IMR-90 (cell line): ENCODE measurements around the gene PACSIN2. TPM values are rescaled to one million over a fixed set of nuclear protein-coding genes. Genes with fewer than 3 reads are reported as not detected.

Experiments
- ATAC-seq: fragments of 200-7000 bp; cut with Tn5 transposase; 2 replicates; pipeline ENCODE4 v1.9.1; 2020; ENCODE audit warnings: low read depth, mild to moderate bottlenecking, moderate library complexity
- BruUV-seq: library from RNA; stranded (reverse); fragments of 400-500 nt; replicated peaks from 2 replicates; lab custom pipeline; 2021; lab: Mats Ljungman, UMichigan
- CTCF ChIA-PET: fragments of 300-600 bp; formaldehyde crosslinking; extraction: SDS; loops from one replicate; lab custom pipeline; 2021; ENCODE audit warnings: antibody characterized with exemption; lab: Yijun Ruan, JAX
- POLR2A ChIA-PET: fragments of 300-600 bp; sonication (Branson Sonifier 250); formaldehyde crosslinking; loops from one replicate; lab custom pipeline; 2022; ENCODE audit warnings: antibody characterized with exemption; ENCODE audit not compliant: unreplicated experiment; lab: Charles Lee
- DNase-seq: peaks from one replicate; pipeline ENCODE4 v3.0.0; 2013
- H2AFZ ChIP-seq: replicated peaks from 2 replicates; pipeline ENCODE3; 2013; ENCODE audit warnings: low read length, mild to moderate bottlenecking; ENCODE audit not compliant: poor library complexity
- H2AK5ac ChIP-seq: 2 replicates; pipeline ENCODE4 v1.6.1; 2013; ENCODE audit warnings: low read depth, low read length, inconsistent platforms
- H2AK9ac ChIP-seq: replicated peaks from 2 replicates; pipeline ENCODE3; 2013; ENCODE audit warnings: mild to moderate bottlenecking, low read depth, low read length, moderate library complexity; ENCODE audit not compliant: poor library complexity
- H2BK120ac ChIP-seq: 2 replicates; pipeline ENCODE4 v1.6.1; 2013; ENCODE audit warnings: low read depth, low read length, inconsistent platforms
- H2BK15ac ChIP-seq: 3 replicates; pipeline ENCODE4 v1.6.1; 2013; ENCODE audit warnings: low read depth, low read length, inconsistent platforms
- H2BK20ac ChIP-seq: 2 replicates; pipeline ENCODE4 v1.6.1; 2013; ENCODE audit warnings: low read depth, mild to moderate bottlenecking, inconsistent platforms, low read length, moderate library complexity
- H2BK5ac ChIP-seq: 2 replicates; pipeline ENCODE4 v1.6.1; 2013; ENCODE audit warnings: mild to moderate bottlenecking, low read depth, low read length, inconsistent platforms; ENCODE audit not compliant: poor library complexity, severe bottlenecking
- H3K14ac ChIP-seq: replicated peaks from 2 replicates; pipeline ENCODE4 v1.6.1; 2013; ENCODE audit warnings: low read depth, low read length, inconsistent platforms
- H3K18ac ChIP-seq: 2 replicates; pipeline ENCODE4 v1.6.1; 2013; ENCODE audit warnings: low read depth, low read length, control low read depth
- H3K23ac ChIP-seq: 2 replicates; pipeline ENCODE4 v1.6.1; 2013; ENCODE audit warnings: low read depth, low read length, inconsistent platforms
- H3K27ac ChIP-seq: 2 replicates; pipeline ENCODE4 v1.5.1; 2013; ENCODE audit warnings: mild to moderate bottlenecking, control low read depth, low read length; ENCODE audit not compliant: insufficient read depth
- H3K27me3 ChIP-seq: 2 replicates; pipeline ENCODE4 v1.6.1; 2013; ENCODE audit warnings: low read length; ENCODE audit not compliant: control insufficient read depth, insufficient read depth
- H3K36me3 ChIP-seq: 2 replicates; pipeline ENCODE4 v1.6.1; 2013; ENCODE audit warnings: low read length, mixed read lengths; ENCODE audit not compliant: control insufficient read depth, insufficient read depth
- H3K4ac ChIP-seq: 2 replicates; pipeline ENCODE4 v1.6.1; 2013; ENCODE audit warnings: low read depth, low read length, inconsistent platforms
- H3K4me1 ChIP-seq: 2 replicates; pipeline ENCODE4 v1.6.1; 2013; ENCODE audit warnings: low read length, mixed read lengths; ENCODE audit not compliant: control insufficient read depth, insufficient read depth
- H3K4me2 ChIP-seq: 2 replicates; pipeline ENCODE4 v1.6.1; 2013; ENCODE audit warnings: low read depth, mild to moderate bottlenecking, control low read depth, low read length, moderate library complexity
- H3K4me3 ChIP-seq: 2 replicates; pipeline ENCODE4 v1.5.1; 2013; ENCODE audit warnings: low read depth, mild to moderate bottlenecking, control low read depth, low read length, moderate library complexity; ENCODE audit not compliant: insufficient read depth
- H3K56ac ChIP-seq: 2 replicates; pipeline ENCODE4 v1.6.1; 2013; ENCODE audit warnings: low read length, inconsistent platforms; ENCODE audit not compliant: insufficient read depth; ENCODE audit errors: extremely low read depth
- H3K79me1 ChIP-seq, 2 experiments: 2 replicates each; pipeline ENCODE4 v1.6.1; 2013; ENCODE audit warnings: low read length in 2 of 2, inconsistent platforms in 1 of 2, low read depth in 1 of 2
- H3K9ac ChIP-seq: 2 replicates; pipeline ENCODE4 v1.6.1; 2013; ENCODE audit warnings: low read depth, low read length, control low read depth
- H3K9me1 ChIP-seq: 2 replicates; pipeline ENCODE4 v1.6.1; 2013; ENCODE audit warnings: low read length, inconsistent platforms; ENCODE audit not compliant: insufficient read depth
- H3K9me3 ChIP-seq: 2 replicates; pipeline ENCODE4 v1.6.1; 2013; ENCODE audit warnings: low read length; ENCODE audit not compliant: control insufficient read depth, insufficient read depth
- H4K20me1 ChIP-seq: 2 replicates; pipeline ENCODE4 v1.6.1; 2013; ENCODE audit warnings: low read length, inconsistent platforms; ENCODE audit not compliant: insufficient read depth
- H4K5ac ChIP-seq: 2 replicates; pipeline ENCODE4 v1.6.1; 2013; ENCODE audit warnings: mild to moderate bottlenecking, low read depth, low read length, control low read depth
- H4K8ac ChIP-seq, 2 experiments: 2 replicates each; pipeline ENCODE4 v1.6.1; 2013; ENCODE audit warnings: low read depth in 2 of 2, low read length in 2 of 2, control low read depth in 1 of 2, inconsistent platforms in 1 of 2
- H4K91ac ChIP-seq: 2 replicates; pipeline ENCODE4 v1.6.1; 2013; ENCODE audit warnings: low read depth, low read length, inconsistent platforms; ENCODE audit not compliant: insufficient read depth
- CEBPB ChIP-seq: IDR thresholded peaks from 2 replicates; pipeline ENCODE4 v1.6.1; 2012; ENCODE audit warnings: low read depth, low read length, improper control_type of control experiment
- CHD1 ChIP-seq: IDR thresholded peaks from 2 replicates; pipeline ENCODE4 v1.6.1; 2012; ENCODE audit warnings: low read depth, low read length, improper control_type of control experiment
- FOS ChIP-seq: fragments of 150-350 bp; IDR thresholded peaks from 2 replicates; pipeline ENCODE4 v1.6.1; 2016; ENCODE audit warnings: low read depth, low read length
- MAZ ChIP-seq: IDR thresholded peaks from 2 replicates; pipeline ENCODE4 v1.6.1; 2012; ENCODE audit warnings: low read depth, mild to moderate bottlenecking, low read length, improper control_type of control experiment, moderate library complexity, borderline replicate concordance
- POLR2A ChIP-seq: IDR thresholded peaks from 2 replicates; pipeline ENCODE4 v1.6.1; 2012; ENCODE audit warnings: mild to moderate bottlenecking, low read depth, low read length
- RAD21 ChIP-seq: IDR thresholded peaks from 2 replicates; pipeline ENCODE4 v1.6.1; 2012; ENCODE audit warnings: low read length, improper control_type of control experiment
- RFX5 ChIP-seq: IDR thresholded peaks from 2 replicates; pipeline ENCODE4 v1.8.0; 2012; ENCODE audit warnings: low read depth, mild to moderate bottlenecking, low read length, moderate library complexity
- WGBS, 2 experiments: methylation state at CpG; one replicate each; pipeline versions ENCODE4 v1.1.5 to v1.1.7; 2013; ENCODE audit warnings: missing lambda C conversion rate in 2 of 2; ENCODE audit not compliant: insufficient read length in 1 of 2; ENCODE audit errors: extremely low coverage in 2 of 2; 5-methylcytosine and 5-hydroxymethylcytosine counted together
- dilution Hi-C: fragments of 300-500 bp; cut with HindIII; formaldehyde crosslinking; loops from one replicate; pipeline ENCODE4 v1.14.3; 2018; ENCODE audit warnings: low sequenced_read_pairs; ENCODE audit not compliant: unreplicated experiment
- in situ Hi-C: fragments of 300-500 bp; cut with MboI; formaldehyde crosslinking; loops from 3 replicates; pipeline ENCODE4 v1.14.3; 2019; ENCODE audit warnings: low sequenced_read_pairs, inconsistent platforms, mixed read lengths
- intact Hi-C: fragments of 100-400 bp; cut with micrococcal nuclease; formaldehyde crosslinking; loops from 2 replicates; pipeline ENCODE4 v1.10.0; 2022
- polyA plus RNA-seq, 3 experiments: library from polyadenylated mRNA; depleted of rRNA; stranded (reverse); fragments of >200 nt; gene quantifications; 2 replicates each; pipeline ENCODE4 v1.2.3, GENCODE V29; 2012; ENCODE audit warnings: low replicate concordance in 1 of 3
- total RNA-seq: library from RNA; depleted of rRNA; stranded (reverse); fragments of >200 nt; gene quantifications from 2 replicates; pipeline ENCODE4 v1.2.3, GENCODE V29; 2012
- TF ChIP-seq, protein P1 (sequence below): fragments of 150-350 bp; IDR thresholded peaks from 2 replicates; pipeline ENCODE4 v1.6.1; 2016; ENCODE audit warnings: low read depth, mild to moderate bottlenecking, low read length, moderate library complexity, borderline replicate concordance
- TF ChIP-seq, protein P2 (sequence below): fragments of 150-350 bp; IDR thresholded peaks from 2 replicates; pipeline ENCODE4 v1.6.1; 2017; ENCODE audit warnings: mild to moderate bottlenecking, antibody characterized with exemption, low read length, low read depth

Gene PACSIN2
- total and polyA plus RNA-seq, 2 of the 4 experiments (the other 2 are of a cell fraction), result 85.0 to 118 TPM

DNA sequence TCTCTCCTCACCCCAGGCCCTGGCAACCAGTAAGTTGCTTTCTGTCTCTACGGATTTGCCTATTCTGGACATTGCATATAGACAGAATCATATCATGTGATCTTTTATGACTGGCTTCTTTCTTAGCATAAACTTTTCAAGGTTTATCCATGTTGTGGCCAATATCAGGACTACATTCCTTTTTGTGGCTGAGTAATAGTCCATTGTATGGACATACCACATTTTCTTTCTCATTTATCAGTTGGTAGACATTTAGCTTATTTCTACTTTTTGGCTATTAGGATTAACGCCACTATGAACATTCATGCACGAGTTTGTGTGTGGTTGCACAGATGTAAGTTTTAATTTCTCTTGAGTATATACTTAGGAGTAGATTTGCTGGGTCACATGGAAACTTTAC lies 193.6 kb downstream of the PACSIN2 start:
- Histone ChIP-seq H3K4me1 (peaks cover 9% of the 10 kb centered on the region), H3K56ac (no peak overlapping the region), H4K20me1 (peaks cover 17% of the 10 kb centered on the region), H3K18ac (no peak overlapping the region), H2BK5ac (no peak overlapping the region), H3K9me1 (peaks cover 4% of the 10 kb centered on the region; the same call in 1 of the 2 replicates), H3K27ac (no peak overlapping the region), H3K79me1 (peaks cover 8 to 46% of the 10 kb centered on the region in 2 experiments; a peak in 3 of 4 replicates), H3K9me3 (no peaks in the 10 kb centered on the region), H3K4me2 (no peak overlapping the region), H2AK9ac (no peak overlapping the region), H4K91ac (no peak overlapping the region), H2BK120ac (no peak overlapping the region), H3K27me3 (no peaks in the 10 kb centered on the region), H4K8ac (no peak overlapping the region), H2AFZ (no peak overlapping the region), H3K9ac (no peak overlapping the region), H3K4me3 (no peak overlapping the region), H3K4ac (no peak overlapping the region), H4K5ac (no peak overlapping the region), H3K14ac (no peak overlapping the region), H2BK20ac (no peak overlapping the region), H3K23ac (no peak overlapping the region), H3K36me3 (peaks cover 33% of the 10 kb centered on the region), H2AK5ac (no peak overlapping the region), H2BK15ac (no peak overlapping the region)
- in situ Hi-C loops, result no loop called here
- intact Hi-C loops, result no loop called here
- no peak for TF ChIP-seq CEBPB
- no peak for TF ChIP-seq MAZ
- no peak for TF ChIP-seq FOS
- TF ChIP-seq, protein P1, sequence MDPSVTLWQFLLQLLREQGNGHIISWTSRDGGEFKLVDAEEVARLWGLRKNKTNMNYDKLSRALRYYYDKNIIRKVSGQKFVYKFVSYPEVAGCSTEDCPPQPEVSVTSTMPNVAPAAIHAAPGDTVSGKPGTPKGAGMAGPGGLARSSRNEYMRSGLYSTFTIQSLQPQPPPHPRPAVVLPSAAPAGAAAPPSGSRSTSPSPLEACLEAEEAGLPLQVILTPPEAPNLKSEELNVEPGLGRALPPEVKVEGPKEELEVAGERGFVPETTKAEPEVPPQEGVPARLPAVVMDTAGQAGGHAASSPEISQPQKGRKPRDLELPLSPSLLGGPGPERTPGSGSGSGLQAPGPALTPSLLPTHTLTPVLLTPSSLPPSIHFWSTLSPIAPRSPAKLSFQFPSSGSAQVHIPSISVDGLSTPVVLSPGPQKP, result no peak
- no peak for TF ChIP-seq RFX5
- no peak for TF ChIP-seq POLR2A
- no peak for TF ChIP-seq CHD1
- TF ChIP-seq, protein P2, sequence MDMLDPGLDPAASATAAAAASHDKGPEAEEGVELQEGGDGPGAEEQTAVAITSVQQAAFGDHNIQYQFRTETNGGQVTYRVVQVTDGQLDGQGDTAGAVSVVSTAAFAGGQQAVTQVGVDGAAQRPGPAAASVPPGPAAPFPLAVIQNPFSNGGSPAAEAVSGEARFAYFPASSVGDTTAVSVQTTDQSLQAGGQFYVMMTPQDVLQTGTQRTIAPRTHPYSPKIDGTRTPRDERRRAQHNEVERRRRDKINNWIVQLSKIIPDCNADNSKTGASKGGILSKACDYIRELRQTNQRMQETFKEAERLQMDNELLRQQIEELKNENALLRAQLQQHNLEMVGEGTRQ, result no peak
- TF ChIP-seq RAD21, result no peak
- no peak for DNase-seq
- CTCF ChIA-PET, result no interaction called here
- dilution Hi-C loops, result no loop called here
- POLR2A ChIA-PET, result interaction anchor here (0.9 kb wide), 1 partner anchor 207 kb away, joined by 4 read pairs; the partner anchor contains the start of gene POLDIP3
- WGBS, 2 experiments, result no CpG with 5 or more reads among the region's 3 CpGs
- no peak for ATAC-seq
- BruUV-seq, result no TSS peak
